Measurements from ENCODE around the gene SLC16A2.

The SLC16A2 gene

GRCh38 chrX:74421036-74421739 is at the start of gene SLC16A2:
Gene SLC16A2, plus strand, starts transcription at chrX:74421493. Its CDS starts 145 bp downstream, at chrX:74421638.
- DNase-seq (ENCODE audit: low read depth) = no peak

GRCh38 chrX:74372272-74372671 is 49.0 kb upstream of the SLC16A2 start:
- no peak for DNase-seq (ENCODE audit: low read depth)

GRCh38 chrX:74377282-74377681 is 44.0 kb upstream of the SLC16A2 start:
- no peak for DNase-seq (ENCODE audit: low read depth)

- DNase-seq (ENCODE audit: low read depth) = peak; percentile 1
Observed at GRCh38 chrX:74382613-74383012, 38.7 kb upstream of the SLC16A2 start.

- no peak for DNase-seq (ENCODE audit: low read depth)
Observed at GRCh38 chrX:74383611-74384010, 37.7 kb upstream of the SLC16A2 start.

GRCh38 chrX:74389016-74389722 is 32.1 kb upstream of the SLC16A2 start:
- no peak for DNase-seq (ENCODE audit: low read depth)

- no peak for DNase-seq (ENCODE audit: low read depth)
Observed at GRCh38 chrX:74395556-74395955, 25.7 kb upstream of the SLC16A2 start.

GRCh38 chrX:74405973-74406489 is 15.3 kb upstream of the SLC16A2 start:
- no peak for DNase-seq (ENCODE audit: low read depth)

GRCh38 chrX:74408304-74408703 is 13.0 kb upstream of the SLC16A2 start:
- DNase-seq (ENCODE audit: low read depth) = no peak

- DNase-seq (ENCODE audit: low read depth) = no peak
Observed at GRCh38 chrX:74419864-74420195, 1.5 kb upstream of the SLC16A2 start.

- DNase-seq (ENCODE audit: low read depth) = no peak
Observed at GRCh38 chrX:74420196-74421035, 877 bp upstream of the SLC16A2 start.

GRCh38 chrX:74421740-74422352 is 553 bp downstream of the SLC16A2 start:
- DNase-seq (ENCODE audit: low read depth) = no peak

- no peak for DNase-seq (ENCODE audit: low read depth)
Observed at GRCh38 chrX:74422576-74423288, 1.4 kb downstream of the SLC16A2 start.

- no peak for DNase-seq (ENCODE audit: low read depth)
Observed at GRCh38 chrX:74423289-74423998, 2.2 kb downstream of the SLC16A2 start.

GRCh38 chrX:74426071-74426470 is 4.8 kb downstream of the SLC16A2 start:
- DNase-seq (ENCODE audit: low read depth) = no peak

GRCh38 chrX:74426615-74427014 is 5.3 kb downstream of the SLC16A2 start:
- DNase-seq (ENCODE audit: low read depth) = no peak

GRCh38 chrX:74431797-74432196 is 10.5 kb downstream of the SLC16A2 start:
- no peak for DNase-seq (ENCODE audit: low read depth)

- no peak for DNase-seq (ENCODE audit: low read depth)
Observed at GRCh38 chrX:74434336-74434735, 13.0 kb downstream of the SLC16A2 start.

- DNase-seq (ENCODE audit: low read depth) = no peak
Observed at GRCh38 chrX:74437530-74437929, 16.2 kb downstream of the SLC16A2 start.

GRCh38 chrX:74438764-74439163 is 17.5 kb downstream of the SLC16A2 start:
- DNase-seq (ENCODE audit: low read depth) = no peak

- DNase-seq (ENCODE audit: low read depth) = no peak
Observed at GRCh38 chrX:74445099-74445498, 23.8 kb downstream of the SLC16A2 start.

Measured in stimulated activated CD8-positive, alpha-beta memory T cell treated with anti-CD3 and anti-CD28 coated beads, Interleukin-15, amount 100 ng/mL, for 24 hours (primary cell).